HEK293 (cell line): ENCODE measurements around the gene MSI2.

Experiments used
- CTCF ChIA-PET: fragments of 350-600 bp; formaldehyde crosslinking; extraction: SDS; loops from one replicate; lab custom pipeline; 2021; ENCODE audit warnings: antibody characterized with exemption; lab: Yijun Ruan, JAX
- POLR2A ChIA-PET: fragments of 300-600 bp; formaldehyde crosslinking; extraction: SDS; loops from one replicate; lab custom pipeline; 2020; ENCODE audit warnings: antibody characterized with exemption, inconsistent platforms; lab: Yijun Ruan, JAX
- H3K27ac ChIP-seq: fragments of 200-500 bp; sonication (Bioruptor generic); 2 replicates; pipeline ENCODE4 v1.5.1; 2014; ENCODE audit warnings: low read depth, low read length, control low read depth, inconsistent platforms; ENCODE audit errors: extremely low read depth
- H3K36me3 ChIP-seq, 2 experiments: fragments of 200-500 bp in 1 of 2; sonication (Bioruptor generic) in 1 of 2; 1 replicate in 1 of 2; 2 replicates in 1 of 2; pipeline ENCODE4 v1.5.1; 2014 to 2017; ENCODE audit warnings: inconsistent platforms in 2 of 2, low read length in 2 of 2; ENCODE audit not compliant: control insufficient read depth in 2 of 2, insufficient read depth in 1 of 2
- H3K4me1 ChIP-seq: fragments of 200-500 bp; sonication (Bioruptor generic); 2 replicates; pipeline ENCODE4 v1.5.1; 2014; ENCODE audit warnings: mild to moderate bottlenecking, low read length, inconsistent platforms; ENCODE audit not compliant: control insufficient read depth, insufficient read depth
- H3K4me3 ChIP-seq: 2 replicates; pipeline ENCODE4 v1.5.1; 2011; ENCODE audit warnings: low read depth, mild to moderate bottlenecking, control low read depth, low read length, moderate library complexity
- H3K9me3 ChIP-seq: fragments of 200-500 bp; sonication (Bioruptor generic); 2 replicates; pipeline ENCODE4 v1.5.1; 2014; ENCODE audit warnings: low read depth, low read length, inconsistent platforms; ENCODE audit not compliant: control insufficient read depth, insufficient read depth
- ATF2 ChIP-seq: fragments of 450-650 bp; formaldehyde crosslinking; IDR thresholded peaks from 2 replicates; pipeline ENCODE4 v1.5.1; 2016; ENCODE audit warnings: missing biosample characterization, missing genetic modification characterization, low read depth
- IKZF3 ChIP-seq: fragments of 450-650 bp; IDR thresholded peaks from 2 replicates; pipeline ENCODE4 v1.5.0; 2018; ENCODE audit warnings: missing biosample characterization, mild to moderate bottlenecking, missing genetic modification characterization, moderate library complexity
- KLF9 ChIP-seq: fragments of 450-650 bp; formaldehyde crosslinking; IDR thresholded peaks from 2 replicates; pipeline ENCODE4 v1.5.1; 2016; ENCODE audit warnings: missing biosample characterization, missing genetic modification characterization, low read depth
- PRDM6 ChIP-seq: fragments of 450-650 bp; formaldehyde crosslinking; IDR thresholded peaks from 2 replicates; pipeline ENCODE4 v1.5.1; 2017; ENCODE audit warnings: missing biosample characterization, missing genetic modification characterization
- RBAK ChIP-seq: fragments of 450-650 bp; formaldehyde crosslinking; IDR thresholded peaks from 2 replicates; pipeline ENCODE4 v1.5.1; 2016; ENCODE audit warnings: missing biosample characterization, missing genetic modification characterization
- SCRT2 ChIP-seq: fragments of 450-650 bp; formaldehyde crosslinking; IDR thresholded peaks from 2 replicates; pipeline ENCODE4 v1.5.1; 2016; ENCODE audit warnings: missing biosample characterization, missing genetic modification characterization
- SP2 ChIP-seq: fragments of 450-650 bp; formaldehyde crosslinking; IDR thresholded peaks from 2 replicates; pipeline ENCODE4 v1.5.1; 2016; ENCODE audit warnings: missing biosample characterization, missing genetic modification characterization
- ZBTB17 ChIP-seq: fragments of 450-650 bp; formaldehyde crosslinking; IDR thresholded peaks from 2 replicates; pipeline ENCODE4 v1.5.1; 2016; ENCODE audit warnings: missing biosample characterization, missing genetic modification characterization
- ZBTB7A ChIP-seq: fragments of 450-650 bp; formaldehyde crosslinking; IDR thresholded peaks from 2 replicates; pipeline ENCODE4 v1.5.1; 2016; ENCODE audit warnings: low read depth, missing biosample characterization, missing genetic modification characterization
- ZBTB8A ChIP-seq: fragments of 450-650 bp; formaldehyde crosslinking; IDR thresholded peaks from 2 replicates; pipeline ENCODE4 v1.5.1; 2016; ENCODE audit warnings: missing biosample characterization, missing genetic modification characterization
- ZIC2 ChIP-seq: fragments of 450-650 bp; formaldehyde crosslinking; IDR thresholded peaks from 2 replicates; pipeline ENCODE4 v1.5.1; 2016; ENCODE audit warnings: missing biosample characterization, missing genetic modification characterization
- ZNF138 ChIP-seq: fragments of 450-650 bp; formaldehyde crosslinking; IDR thresholded peaks from 2 replicates; pipeline ENCODE4 v1.5.1; 2016; ENCODE audit warnings: missing biosample characterization, missing genetic modification characterization, borderline replicate concordance
- ZNF221 ChIP-seq: fragments of 450-650 bp; formaldehyde crosslinking; IDR thresholded peaks from 2 replicates; pipeline ENCODE4 v1.5.1; 2017; ENCODE audit warnings: missing biosample characterization, missing genetic modification characterization, borderline replicate concordance
- ZNF223 ChIP-seq: fragments of 450-650 bp; formaldehyde crosslinking; IDR thresholded peaks from 2 replicates; pipeline ENCODE4 v1.5.1; 2016; ENCODE audit warnings: missing biosample characterization, missing genetic modification characterization
- ZNF280C ChIP-seq: fragments of 450-650 bp; formaldehyde crosslinking; IDR thresholded peaks from 2 replicates; pipeline ENCODE4 v1.5.1; 2016; ENCODE audit warnings: missing biosample characterization, missing genetic modification characterization
- ZNF292 ChIP-seq: fragments of 450-650 bp; formaldehyde crosslinking; IDR thresholded peaks from 2 replicates; pipeline ENCODE4 v1.5.1; 2016; ENCODE audit warnings: low read depth, missing biosample characterization, missing genetic modification characterization, borderline replicate concordance
- ZNF518A ChIP-seq: fragments of 450-650 bp; formaldehyde crosslinking; conservative IDR thresholded peaks from 2 replicates; pipeline ENCODE4 v1.5.1; 2016; ENCODE audit warnings: low read depth, missing biosample characterization, missing genetic modification characterization
- ZNF600 ChIP-seq: fragments of 450-650 bp; formaldehyde crosslinking; IDR thresholded peaks from 2 replicates; pipeline ENCODE4 v1.5.1; 2016; ENCODE audit warnings: missing biosample characterization, missing genetic modification characterization
- ZNF621 ChIP-seq: fragments of 450-650 bp; formaldehyde crosslinking; IDR thresholded peaks from 2 replicates; pipeline ENCODE4 v1.5.1; 2017; ENCODE audit warnings: missing biosample characterization, missing genetic modification characterization
- ZNF629 ChIP-seq: fragments of 450-650 bp; formaldehyde crosslinking; IDR thresholded peaks from 2 replicates; pipeline ENCODE4 v1.5.1; 2017; ENCODE audit warnings: missing biosample characterization, missing genetic modification characterization
- ZNF677 ChIP-seq: fragments of 450-650 bp; IDR thresholded peaks from 2 replicates; pipeline ENCODE4 v1.5.0; 2018; ENCODE audit warnings: missing biosample characterization, mild to moderate bottlenecking, missing genetic modification characterization, moderate library complexity
- ZNF837 ChIP-seq: fragments of 450-650 bp; formaldehyde crosslinking; IDR thresholded peaks from 2 replicates; pipeline ENCODE4 v1.5.1; 2016; ENCODE audit warnings: missing biosample characterization, missing genetic modification characterization

MSI2 gene

GRCh38 chr17:57612202-57613071 lies 356.1 kb downstream of the MSI2 start:
- POLR2A ChIA-PET = no interaction called here
- Histone ChIP-seq H3K4me1 (peaks cover 6% of the 10 kb centered on the region; the same call in 1 of the 2 replicates), H3K9me3 (no peaks in the 10 kb centered on the region), H3K4me3 (no peak overlapping the region), H3K36me3 (peaks cover 6 to 12% of the 10 kb centered on the region in 2 experiments; a peak in 2 of 3 replicates), H3K27ac (no peak overlapping the region)
- TF ChIP-seq ZIC2 (tag by site-specific recombination) (peak; percentile 72), ZNF221 (no peak), ZNF600 (tag by site-specific recombination) (0 out of 2 replicates have a peak, but pooled peaks have one; percentile 15), IKZF3 (tag by site-specific recombination) (0 out of 2 replicates have a peak, but pooled peaks have one; percentile 20), KLF9 (peak; percentile 65; the same call in 1 of the 2 replicates), ZNF677 (tag by site-specific recombination) (0 out of 2 replicates have a peak, but pooled peaks have one; percentile 8), ZNF292 (tag by site-specific recombination) (no peak)
- CTCF ChIA-PET = interaction anchor here (1.2 to 1.7 kb wide), 2 partner anchors 15 to 59 kb away, joined by 6 to 8 read pairs; no protein-coding TSS in a partner anchor

GRCh38 chr17:57614742-57615141 lies 358.4 kb downstream of the MSI2 start:
- Histone ChIP-seq H3K36me3 (peaks cover 6 to 12% of the 10 kb centered on the region in 2 experiments; a peak in 2 of 3 replicates), H3K9me3 (no peaks in the 10 kb centered on the region), H3K4me1 (peaks cover 6% of the 10 kb centered on the region; the same call in 1 of the 2 replicates), H3K4me3 (no peak overlapping the region), H3K27ac (no peak overlapping the region; the same call in 1 of the 2 replicates)
- POLR2A ChIA-PET = interaction anchor here (0.7 kb wide), 1 partner anchor 51 kb away, joined by 5 read pairs; no protein-coding TSS in a partner anchor
- CTCF ChIA-PET = interaction anchor here (1.3 to 2.5 kb wide), 3 partner anchors 17 to 371 kb away, joined by 4 to 12 read pairs (median 10); no protein-coding TSS in a partner anchor
- TF ChIP-seq ATF2 = no peak
- TF ChIP-seq RBAK = no peak
- TF ChIP-seq ZNF837 (tag by site-specific recombination) = no peak
- TF ChIP-seq ZBTB8A (tag by site-specific recombination) = no peak
- no peak for TF ChIP-seq ZBTB7A (tag by site-specific recombination)
- no peak for TF ChIP-seq ZNF518A (tag by site-specific recombination)
- no peak for TF ChIP-seq ZNF138 (tag by site-specific recombination)
- no peak for TF ChIP-seq ZNF223 (tag by site-specific recombination)
- TF ChIP-seq ZNF621 (tag by site-specific recombination) = no peak
- TF ChIP-seq ZNF629 = no peak
- TF ChIP-seq SCRT2 (tag by site-specific recombination) = peak; percentile 36; the same call in 1 of the 2 replicates
- TF ChIP-seq SP2 (tag by site-specific recombination) = no peak
- no peak for TF ChIP-seq ZBTB17 (tag by site-specific recombination)
- no peak for TF ChIP-seq ZNF280C
- TF ChIP-seq PRDM6 (tag by site-specific recombination) = peak; percentile 37; the same call in 1 of the 2 replicates
